Stimulated activated CD8-positive, alpha-beta memory T cell treated with anti-CD3 and anti-CD28 coated beads, Interleukin-15, amount 100 ng/mL, for 4 hours (primary cell): ENCODE results near the gene PRKAG2.
"Not testable (repeated sequence)": the region's sequence is repeated elsewhere in the genome, so short reads cannot be mapped to it uniquely, and the experiment has no call there.

Source experiments
- DNase-seq, 2 donors: peaks; one replicate each; pipeline ENCODE4 v3.0.0-alpha.2; 2020; ENCODE audit warnings: low read depth in 2 of 2

The PRKAG2 gene

DNA sequence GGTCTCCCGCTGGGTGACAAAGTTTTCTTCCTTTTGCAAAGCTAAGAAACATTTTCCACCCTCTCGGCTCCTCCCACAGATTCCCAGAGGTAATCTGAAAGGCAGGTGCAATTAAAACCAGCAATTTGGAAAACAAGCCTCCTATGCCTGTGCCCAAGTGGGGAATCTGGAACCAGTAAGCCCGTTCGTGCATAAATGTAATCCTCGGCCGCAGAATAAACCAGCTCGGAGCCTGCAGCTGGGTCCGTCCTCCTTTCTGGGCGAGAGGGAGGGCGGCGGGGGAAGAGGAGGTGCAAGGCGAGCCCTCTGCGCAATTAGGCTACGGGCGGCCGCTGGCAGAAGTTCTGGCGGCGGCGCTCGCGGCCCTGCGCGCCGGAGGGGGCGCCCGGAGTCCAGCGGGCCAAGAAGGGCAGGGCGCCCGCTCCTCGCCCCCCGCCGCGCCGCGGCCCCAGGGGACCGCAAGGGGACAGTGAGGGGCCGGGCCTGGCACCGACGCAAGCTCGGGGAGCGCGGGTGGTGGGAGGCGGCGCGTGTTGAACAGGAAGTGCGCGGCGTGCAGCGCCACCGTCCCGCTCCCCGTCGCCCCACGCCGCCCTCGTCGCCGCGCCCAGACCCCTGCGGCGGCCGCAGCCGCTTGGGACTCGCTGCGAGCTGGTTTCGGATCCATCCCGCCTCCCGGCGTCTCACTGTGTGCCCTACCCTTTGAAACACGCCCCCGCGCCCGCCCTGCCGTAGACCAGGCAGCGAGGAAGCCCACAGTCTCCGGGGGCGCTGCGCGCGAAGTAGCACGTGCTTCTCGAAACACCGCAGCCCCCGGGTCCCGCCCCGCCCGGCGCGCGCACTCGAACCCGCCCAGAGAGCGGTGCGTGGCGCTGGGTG is at the start of gene PRKAG2:
TSS of gene PRKAG2 (minus strand) at position 217 of the 879 bp plus-strand sequence. CDS start 495 bp downstream, outside the sequence.
- DNase-seq, result peak; percentile 68 to 72

DNA sequence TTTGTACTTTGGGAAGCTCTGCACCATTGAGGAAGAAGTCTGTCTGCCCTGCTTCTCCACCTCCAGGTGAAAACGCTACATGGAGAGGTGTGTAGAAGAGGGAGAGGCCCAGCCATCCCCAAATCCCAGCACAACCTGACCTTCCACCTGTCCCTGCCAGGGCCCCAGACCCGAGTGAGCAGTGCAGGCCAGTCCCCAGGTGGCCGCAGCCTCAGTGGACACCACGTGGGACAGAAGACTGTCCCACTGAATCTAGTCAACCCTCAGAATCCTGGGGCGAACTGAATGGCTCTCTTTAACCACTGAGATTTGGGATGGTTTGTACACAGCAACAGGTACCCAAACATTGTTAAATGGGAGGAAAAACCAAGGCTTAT is 49.4 kb upstream of the PRKAG2 start:
- DNase-seq, result no peak

DNA sequence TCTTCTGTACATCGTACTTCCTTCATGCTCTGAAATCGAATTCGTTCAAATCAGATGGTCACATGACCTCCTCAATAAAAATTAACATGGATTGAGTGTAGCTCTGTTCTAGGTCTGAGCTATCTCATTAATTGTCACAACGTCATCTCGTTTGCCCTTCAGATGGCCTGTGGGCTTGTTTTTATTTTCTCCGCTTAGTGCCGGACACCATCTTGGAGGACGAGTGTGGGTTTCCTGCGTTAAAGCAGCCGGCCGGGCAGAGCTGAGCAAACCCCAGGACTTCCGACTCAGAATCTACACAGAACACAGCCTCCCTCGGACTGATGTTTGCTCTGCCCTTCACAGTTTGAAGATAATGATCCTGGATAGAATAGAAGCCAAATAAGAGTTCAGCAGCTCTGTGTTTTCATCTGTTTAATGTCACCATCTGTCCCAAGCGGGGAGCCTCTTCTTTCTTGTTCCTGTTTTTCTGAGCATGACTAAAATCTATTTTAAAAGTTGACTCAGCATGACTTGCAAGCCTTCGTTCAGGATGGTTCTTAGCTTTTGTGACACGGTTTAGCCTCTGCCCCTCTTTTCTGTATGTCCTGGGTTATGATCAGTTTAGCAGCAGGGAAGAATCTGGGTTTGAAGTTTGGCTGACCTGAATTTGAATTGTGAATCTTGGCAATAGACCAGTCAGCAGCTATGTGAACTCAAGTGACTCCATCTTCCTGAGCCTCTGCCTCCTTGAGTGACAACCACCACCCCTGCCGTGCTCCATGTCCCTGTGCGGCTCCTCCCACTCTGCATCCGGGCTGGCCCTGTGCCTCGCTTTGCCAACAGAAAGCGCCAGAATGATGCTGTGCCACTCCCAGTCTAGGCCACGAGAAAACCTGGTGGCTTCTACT is 48.8 kb upstream of the PRKAG2 start:
- no peak for DNase-seq

DNA sequence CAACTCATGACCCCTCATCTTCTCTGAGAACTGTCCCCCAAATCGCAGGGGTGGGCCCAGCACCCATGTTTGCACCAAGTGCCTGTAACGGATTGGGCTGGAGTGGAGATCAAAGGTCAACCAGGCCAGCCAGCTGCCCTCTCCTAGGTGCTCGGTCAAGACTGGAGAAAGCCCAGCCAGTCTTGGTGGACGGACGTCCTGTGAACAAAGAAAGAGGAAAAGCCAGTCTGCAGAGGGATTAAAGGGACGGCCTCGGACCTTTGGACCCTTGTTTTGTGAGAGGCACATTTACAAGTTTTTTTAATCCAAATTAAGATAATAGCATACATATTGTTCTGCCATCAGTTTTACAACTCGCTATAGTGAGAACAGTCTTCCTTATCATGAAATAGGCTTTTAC is 47.6 kb upstream of the PRKAG2 start:
- DNase-seq, result no peak

DNA sequence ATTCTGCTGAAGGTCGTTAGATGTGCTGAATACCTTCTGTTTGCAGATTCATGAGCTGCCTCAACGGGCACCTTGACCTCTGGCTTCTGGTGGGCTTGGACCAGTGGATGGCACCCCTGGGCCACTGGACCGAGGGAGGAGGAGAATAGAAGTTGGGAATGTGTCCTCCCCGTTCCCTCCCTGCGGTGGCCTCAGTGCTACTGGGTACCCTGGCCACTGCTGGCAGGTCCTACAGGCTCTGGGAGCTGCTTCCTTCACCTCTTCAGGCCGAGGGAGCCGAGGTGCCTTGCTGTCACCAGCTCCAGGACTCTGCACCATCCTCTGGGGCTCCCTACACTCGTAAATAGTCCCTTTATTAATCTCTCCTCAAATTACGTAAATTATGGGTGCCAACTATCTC is 47.1 kb upstream of the PRKAG2 start:
- DNase-seq, result no peak

DNA sequence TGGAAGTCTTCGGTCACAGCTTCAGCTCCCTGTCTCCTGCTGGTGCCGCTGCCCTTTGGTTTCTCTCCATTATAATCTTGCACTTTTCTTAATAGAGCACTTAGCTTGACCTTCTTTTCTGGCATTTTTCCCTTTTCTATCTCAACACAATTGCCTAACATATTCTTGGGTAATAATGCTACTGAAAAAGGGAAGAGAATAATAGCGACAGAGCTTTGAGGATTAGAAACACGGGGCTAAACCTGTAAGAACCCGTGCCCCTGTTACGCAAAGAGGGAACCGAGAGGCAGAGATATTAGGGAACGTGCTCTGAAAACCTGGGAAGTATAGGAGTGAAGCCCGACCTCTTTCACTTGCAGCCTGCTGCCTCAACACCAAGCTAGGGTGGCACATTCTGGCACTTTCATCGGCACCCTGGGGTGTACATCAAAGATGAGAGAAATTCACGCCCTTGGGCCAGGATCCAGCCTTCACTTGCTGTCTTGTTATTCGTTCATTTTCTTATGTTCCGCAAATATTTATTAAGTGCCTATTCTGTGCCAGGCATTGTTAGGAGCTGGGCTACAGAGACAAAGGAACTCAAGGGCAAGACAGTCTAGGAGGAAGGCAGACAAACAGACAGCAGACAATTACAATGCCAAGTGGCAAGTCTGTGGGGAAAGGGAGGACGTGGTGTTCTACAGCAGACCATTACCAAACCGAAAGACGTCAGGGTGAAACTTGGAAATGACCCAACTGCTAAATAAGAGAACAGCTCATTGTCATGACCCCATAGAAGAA is 46.4 kb upstream of the PRKAG2 start:
- DNase-seq, result no peak

DNA sequence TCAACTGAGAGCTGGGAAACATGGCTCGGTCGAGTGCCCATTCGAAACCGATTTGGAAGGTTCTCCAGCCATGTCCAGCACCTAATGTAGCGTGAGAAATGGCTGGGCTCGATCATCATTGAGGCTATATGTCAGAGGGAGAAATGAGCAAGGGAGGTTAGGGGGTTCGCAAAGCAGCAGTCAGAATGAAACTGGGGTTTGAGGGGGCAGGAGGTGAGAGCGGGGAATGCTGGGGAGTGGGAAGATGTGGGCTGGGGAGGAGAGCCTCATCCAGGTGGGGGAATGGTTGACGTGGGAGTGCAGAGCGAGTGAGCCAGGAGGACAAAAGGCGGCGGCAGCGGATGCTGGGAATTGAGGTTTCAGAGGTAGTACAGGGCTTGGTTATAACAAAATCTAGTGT is 44.5 kb upstream of the PRKAG2 start:
- no peak for DNase-seq

DNA sequence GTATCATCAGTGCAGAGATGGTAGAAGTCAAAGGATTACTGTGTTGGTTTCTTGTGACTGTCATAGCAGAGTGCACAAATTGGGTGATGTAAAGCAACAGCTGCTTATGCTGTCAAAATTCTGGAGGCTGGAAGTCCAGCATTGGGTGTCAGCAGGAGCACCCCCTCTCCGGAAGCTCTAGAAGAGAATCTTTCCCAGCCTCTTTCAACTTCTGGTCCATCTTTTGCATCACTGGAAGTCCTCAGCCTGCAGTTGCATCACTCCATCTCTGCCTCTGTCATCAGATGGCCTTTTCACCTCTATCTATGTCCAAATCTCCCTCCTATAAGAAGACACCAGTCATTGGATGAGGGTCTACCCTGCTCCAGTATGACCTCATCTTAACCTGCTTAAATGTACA is 43.6 kb upstream of the PRKAG2 start:
- DNase-seq, result no peak

DNA sequence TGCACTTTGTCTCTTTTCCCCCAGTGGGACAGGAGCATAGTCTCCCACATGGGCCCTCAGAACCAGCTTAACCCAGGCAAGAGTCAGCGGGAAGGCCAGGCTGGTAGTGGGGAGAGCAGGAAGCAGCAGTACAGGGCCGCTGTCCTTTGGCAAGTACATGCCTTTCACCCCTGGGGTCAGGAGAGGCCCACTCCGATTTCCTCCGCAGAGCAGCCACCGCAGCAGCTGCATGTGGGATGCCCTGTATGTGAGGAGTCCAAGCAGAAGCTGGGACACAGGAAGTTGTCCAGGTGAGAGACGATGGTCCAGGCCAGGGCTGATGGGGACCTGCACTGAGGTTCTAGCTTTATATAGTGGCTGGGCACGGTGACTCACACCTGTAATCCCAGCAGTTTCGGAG is 42.7 kb upstream of the PRKAG2 start:
- no peak for DNase-seq

DNA sequence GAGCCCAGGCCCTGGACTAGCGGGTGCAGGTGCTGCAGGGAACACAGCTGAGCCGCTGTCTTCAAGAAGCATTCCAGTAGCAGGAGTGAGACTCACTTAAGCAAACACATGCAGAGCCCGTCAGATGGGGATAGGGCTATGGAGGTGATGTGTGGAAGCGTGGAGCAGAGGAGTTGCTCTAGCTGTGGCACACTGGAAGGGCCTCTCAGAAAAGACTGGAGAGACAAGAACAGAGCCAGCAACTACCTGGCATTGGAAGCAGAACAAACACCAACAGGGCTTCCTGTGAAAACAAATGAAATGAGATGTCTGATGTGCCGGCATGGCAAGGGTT is 41.6 kb upstream of the PRKAG2 start:
- DNase-seq, result no peak

DNA sequence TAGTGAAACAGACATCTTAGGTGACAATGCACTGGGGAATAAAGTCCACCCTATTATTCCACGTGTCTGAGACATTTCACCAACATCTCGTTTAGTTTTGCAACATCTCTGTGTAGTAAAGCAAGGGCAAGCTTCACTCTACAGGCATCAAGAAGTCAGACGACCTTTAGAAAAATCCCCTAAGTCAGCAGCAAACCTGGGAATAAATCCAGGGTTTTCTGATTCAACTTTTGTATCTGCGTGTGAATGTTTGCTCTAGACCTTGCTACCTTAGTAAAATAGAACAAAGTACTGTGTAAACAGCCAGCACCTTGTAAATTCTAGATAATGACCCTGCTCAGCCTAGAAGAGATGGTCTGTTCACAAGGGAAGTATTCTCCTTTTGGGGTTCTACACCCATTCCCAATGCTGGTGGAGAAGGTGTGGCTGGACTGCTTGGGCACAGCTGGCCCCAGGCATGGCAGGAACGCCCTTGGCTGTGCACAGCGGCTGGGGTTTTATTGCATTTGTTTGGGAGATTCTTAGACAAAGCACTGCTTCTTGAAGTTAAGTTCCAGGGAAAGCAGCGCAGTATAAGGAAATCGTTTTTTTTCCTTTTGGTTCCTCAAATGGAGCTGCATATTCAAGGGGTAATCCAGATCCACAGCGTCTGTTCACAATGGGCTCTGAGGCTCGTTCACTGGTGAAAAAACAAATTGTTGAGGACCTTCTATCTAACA is 41.0 kb upstream of the PRKAG2 start:
- DNase-seq, result no peak

DNA sequence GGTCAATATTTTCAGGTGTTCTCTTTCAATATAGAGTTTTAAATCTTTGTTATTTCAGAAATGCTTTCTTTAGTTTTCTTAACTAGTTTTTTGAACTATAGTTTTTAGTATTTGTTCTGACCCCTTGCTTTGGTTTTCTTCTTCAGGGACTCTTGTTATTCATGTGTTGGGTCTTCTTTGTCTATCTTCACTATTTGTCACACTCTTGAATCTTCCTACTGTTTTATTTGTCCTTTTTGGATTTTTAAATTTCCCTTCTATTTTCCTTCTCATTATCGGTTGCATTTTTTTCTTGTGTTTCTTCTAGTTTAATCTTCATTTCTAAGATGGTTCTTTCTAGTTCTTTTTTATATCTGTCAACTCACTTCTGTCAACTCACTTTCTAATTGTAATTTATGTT is 37.1 kb upstream of the PRKAG2 start:
- no peak for DNase-seq

DNA sequence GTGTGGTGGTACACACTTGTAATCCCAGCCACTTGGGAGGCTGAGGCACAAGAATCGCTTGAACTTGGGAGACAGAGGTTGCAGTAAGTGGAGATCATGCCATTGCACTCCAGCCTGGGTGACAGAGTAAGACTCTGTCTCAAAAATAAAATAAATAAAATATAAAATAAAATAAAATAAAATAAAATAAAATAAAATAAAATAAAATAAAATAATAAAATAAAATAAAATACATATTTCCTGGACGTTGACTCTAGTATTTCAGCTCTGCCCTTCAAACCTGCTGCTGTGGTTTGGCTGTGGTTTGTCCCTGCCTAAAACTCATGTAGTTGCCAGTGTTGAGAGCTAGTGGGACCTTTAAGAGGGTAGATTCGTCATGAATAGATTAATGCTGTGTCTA is 33.7 kb upstream of the PRKAG2 start:
- DNase-seq, result not testable (repeated sequence)

DNA sequence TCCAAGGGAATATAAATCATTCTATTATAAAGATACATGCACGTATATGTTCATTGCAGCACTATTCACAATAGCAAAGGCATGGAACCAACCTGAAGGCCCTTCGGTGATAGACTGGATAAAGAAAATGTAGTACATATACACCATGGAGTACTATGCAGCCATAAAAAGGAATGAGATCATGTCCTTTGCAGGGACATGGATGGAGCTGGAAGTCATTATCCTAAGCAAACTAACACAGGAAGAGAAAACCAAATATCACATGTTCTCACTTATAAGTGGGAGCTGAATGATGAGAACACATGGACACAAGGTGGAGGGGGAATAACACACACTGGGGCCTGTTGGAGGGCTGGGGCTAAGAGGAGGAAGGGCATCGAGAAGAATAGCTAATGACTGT is 30.2 kb upstream of the PRKAG2 start:
- not testable (repeated sequence) for DNase-seq

DNA sequence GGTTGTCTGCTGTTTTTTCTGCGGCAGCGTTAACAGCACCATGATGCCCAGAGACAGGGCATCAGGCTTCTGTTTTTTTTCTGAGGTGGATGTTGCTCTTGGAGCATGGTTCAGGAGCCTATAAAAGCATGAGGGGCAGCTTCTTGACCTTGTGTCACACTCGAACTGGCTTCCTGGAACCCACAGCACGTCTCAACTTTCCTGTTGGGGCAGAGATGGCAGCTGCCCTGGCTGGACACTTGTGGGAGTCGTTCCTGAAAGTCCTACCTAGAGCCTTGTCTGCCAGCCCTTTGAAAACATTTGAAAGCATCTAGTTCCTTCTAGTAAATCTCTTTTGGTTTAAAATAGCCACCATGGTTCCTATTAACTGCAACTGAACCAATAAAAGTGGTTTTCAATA is 28.9 kb upstream of the PRKAG2 start:
- no peak for DNase-seq

DNA sequence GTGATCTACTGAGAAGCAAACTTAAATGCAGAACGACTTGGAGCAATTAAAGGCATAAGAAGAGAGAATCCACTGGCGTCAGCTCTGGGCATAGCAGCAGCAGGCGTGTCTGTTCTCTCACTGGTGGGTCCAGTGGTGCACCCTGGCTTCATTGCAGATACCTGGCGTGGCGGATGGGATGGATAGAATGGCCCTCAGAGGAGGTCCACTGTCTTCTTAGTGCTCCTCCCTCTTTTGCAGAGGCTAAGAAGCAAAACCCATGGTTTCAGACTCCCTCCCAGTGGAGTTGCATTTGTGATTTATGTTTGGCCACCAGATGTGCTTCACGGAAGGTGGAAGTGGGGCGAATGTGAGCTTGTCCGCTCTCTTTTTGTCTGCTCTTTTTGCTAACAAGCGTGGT is 28.4 kb upstream of the PRKAG2 start:
- DNase-seq, result no peak

DNA sequence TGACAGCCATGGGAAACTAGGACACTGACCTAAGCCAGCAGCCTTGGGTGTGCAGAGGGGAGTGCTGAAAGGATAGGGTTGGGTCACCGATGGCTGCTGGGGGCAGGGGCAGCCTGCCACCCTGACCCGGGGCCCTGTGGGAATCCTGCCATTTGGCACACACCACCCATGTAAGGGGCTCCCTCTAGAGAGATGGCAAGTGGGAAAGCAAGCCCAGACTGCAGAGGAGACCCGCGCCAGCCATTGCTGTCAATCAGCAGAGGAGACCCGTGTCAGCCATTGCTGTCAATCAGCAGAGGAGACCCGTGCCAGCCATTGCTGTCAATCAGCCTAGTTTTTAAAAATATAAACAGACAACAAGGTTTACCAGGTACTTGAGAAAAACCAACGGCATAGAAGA is 27.4 kb upstream of the PRKAG2 start:
- DNase-seq, result no peak

DNA sequence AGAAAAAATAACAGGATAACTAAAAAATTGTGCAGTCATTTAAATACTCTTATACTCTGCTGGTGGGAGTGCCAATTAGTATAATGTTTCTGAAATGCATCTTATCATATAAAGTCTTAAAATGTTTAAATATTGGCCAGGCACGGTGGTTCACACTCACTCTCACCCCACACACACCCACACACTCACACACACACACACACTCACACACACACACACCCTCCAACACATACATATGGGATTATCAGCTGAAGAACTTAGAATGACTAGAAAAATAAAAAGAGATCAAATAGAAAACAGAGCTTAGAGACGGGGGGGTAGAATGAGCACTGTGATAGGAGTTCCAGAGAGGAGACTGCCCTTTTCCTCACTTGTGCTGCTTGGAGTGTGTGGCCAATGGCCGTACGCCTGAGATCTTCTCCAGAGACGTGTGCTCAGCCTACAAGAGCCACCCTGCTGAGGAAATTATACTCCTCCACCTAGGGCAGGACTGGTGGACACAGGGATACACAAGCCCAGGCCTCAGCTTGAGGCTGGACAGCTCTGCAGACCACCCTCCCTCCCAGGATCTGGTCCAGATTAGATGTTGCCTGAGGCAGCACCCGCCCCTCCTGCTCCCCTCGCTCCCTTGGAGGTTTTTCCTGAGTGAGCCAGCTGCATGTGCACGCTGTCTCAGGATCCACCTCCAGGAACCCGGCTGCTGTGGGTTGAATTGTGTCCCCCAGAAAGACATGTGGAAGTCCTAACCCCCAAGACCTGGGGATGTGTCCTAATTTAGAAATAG is 26.5 kb upstream of the PRKAG2 start:
- no peak for DNase-seq

DNA sequence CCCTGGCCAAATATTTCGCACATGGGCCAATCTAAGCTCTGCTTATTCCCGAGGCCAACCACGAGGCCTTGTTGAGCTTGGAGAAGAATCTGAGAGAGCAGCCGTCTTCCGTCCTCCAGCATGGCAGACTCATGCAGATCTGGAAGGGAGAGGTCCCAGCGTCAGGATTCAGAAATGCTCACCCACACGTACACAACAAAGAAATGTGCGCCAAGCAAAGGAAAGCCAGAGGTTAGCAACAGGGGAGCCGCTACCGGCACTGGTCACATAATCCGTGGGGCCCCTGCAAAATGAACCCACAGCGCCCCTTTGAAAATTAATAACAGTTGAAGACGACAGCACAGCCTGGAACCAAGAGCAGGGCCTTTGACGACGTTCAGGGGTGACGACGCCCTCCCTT is 25.4 kb upstream of the PRKAG2 start:
- no peak for DNase-seq

DNA sequence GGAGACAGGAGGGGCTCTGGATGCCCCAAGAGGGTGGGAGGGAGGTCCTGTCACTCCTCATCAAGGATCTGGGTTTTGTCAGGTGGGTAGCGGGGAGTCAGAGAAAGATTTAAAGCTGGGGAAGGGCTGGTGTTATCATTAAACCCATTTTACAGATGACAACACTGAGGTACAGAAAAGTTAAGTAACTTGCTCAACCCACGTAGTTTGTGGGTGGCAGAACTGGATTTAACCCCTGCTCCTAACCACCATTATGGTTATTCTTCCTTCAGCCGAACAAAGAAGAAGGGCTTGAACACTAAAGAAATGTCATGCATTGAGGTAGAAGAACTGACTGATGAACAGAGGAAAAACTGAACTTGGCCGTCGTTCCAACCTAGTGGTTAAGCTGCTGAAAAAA is 24.9 kb upstream of the PRKAG2 start:
- DNase-seq, result no peak
